Bronchial epithelial cell (primary cell): Measurements from ENCODE around the gene TMEM164. TPM values are rescaled to one million over a fixed set of nuclear protein-coding genes. Genes with fewer than 3 reads are reported as not detected.

Experiments
- DNase-seq: peaks from one replicate; pipeline ENCODE4 v3.0.0-alpha.2; 2010; ENCODE audit warnings: low read depth
- FAIRE-seq: peaks from 2 replicates; lab custom pipeline; 2011; peaks lifted over from hg19 to GRCh38; lab: Jason Lieb, UNC
- H3K27me3 ChIP-seq: 2 replicates; pipeline ENCODE4 v1.5.1; 2011; ENCODE audit warnings: low read length; ENCODE audit not compliant: control insufficient read depth, insufficient read depth
- H3K36me3 ChIP-seq: 2 replicates; pipeline ENCODE4 v1.5.1; 2011; ENCODE audit warnings: low read length; ENCODE audit not compliant: control insufficient read depth, insufficient read depth
- H3K4me3 ChIP-seq: 2 replicates; pipeline ENCODE4 v1.5.1; 2011; ENCODE audit warnings: mild to moderate bottlenecking, low read depth, low read length, control low read depth
- total RNA-seq: library from RNA; depleted of rRNA; stranded (reverse); fragments of >200 nt; gene quantifications from 2 replicates; pipeline ENCODE4 v1.2.1, GENCODE V29; 2014
- TF ChIP-seq, protein P1 (sequence below): IDR thresholded peaks from 2 replicates; pipeline ENCODE4 v1.5.1; 2011; ENCODE audit warnings: mild to moderate bottlenecking, moderate library complexity, low read length, control low read depth, inconsistent platforms; ENCODE audit not compliant: insufficient read depth, severe bottlenecking

Gene TMEM164
- total RNA-seq, 1 donor from 2014 or later, result 20.3 TPM

DNA sequence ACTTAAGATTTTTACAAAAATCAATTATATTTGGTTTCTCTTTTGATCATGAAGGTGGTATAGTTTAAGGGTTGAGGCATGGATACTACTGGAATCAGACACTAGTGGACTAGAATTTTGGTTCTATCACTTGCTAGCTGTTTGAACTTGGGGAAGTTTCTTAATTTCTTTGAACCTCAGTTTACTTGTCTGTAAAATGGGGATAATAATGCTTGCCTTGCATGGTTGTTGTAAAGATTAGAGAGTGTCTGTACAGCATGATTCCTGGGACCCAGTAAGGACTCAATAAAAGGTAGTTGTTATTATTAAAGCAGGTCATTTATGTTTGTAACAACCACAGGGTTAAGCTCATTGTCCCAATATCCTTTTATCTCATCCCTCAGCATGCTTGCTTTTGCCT, 36.0 kb downstream of the TMEM164 start:
- FAIRE-seq, result no peak
- no peak for DNase-seq
- H3K4me3 ChIP-seq, result no peak overlapping the region
- H3K27me3 ChIP-seq, result no peaks in the 10 kb centered on the region
- no peaks in the 10 kb centered on the region for H3K36me3 ChIP-seq
- TF ChIP-seq, protein P1, sequence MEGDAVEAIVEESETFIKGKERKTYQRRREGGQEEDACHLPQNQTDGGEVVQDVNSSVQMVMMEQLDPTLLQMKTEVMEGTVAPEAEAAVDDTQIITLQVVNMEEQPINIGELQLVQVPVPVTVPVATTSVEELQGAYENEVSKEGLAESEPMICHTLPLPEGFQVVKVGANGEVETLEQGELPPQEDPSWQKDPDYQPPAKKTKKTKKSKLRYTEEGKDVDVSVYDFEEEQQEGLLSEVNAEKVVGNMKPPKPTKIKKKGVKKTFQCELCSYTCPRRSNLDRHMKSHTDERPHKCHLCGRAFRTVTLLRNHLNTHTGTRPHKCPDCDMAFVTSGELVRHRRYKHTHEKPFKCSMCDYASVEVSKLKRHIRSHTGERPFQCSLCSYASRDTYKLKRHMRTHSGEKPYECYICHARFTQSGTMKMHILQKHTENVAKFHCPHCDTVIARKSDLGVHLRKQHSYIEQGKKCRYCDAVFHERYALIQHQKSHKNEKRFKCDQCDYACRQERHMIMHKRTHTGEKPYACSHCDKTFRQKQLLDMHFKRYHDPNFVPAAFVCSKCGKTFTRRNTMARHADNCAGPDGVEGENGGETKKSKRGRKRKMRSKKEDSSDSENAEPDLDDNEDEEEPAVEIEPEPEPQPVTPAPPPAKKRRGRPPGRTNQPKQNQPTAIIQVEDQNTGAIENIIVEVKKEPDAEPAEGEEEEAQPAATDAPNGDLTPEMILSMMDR, result no peak

DNA sequence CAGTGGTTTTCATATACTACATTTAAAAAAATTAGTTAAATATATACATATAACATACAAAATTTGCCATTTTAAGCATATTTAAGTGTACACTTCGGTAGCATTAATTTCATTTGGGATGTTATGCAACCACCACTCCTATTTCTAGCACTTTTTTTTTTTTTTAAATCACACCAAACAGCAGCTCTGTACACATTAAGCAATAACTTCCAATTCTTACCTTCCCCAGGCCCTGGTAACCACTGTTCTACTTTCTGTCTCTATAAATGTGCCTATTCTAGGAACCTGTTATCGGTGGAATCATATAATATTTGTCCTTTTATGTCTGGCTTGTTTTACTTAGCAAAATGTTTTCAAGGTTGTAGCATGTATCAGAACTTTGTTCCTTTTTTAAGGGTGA, 39.1 kb downstream of the TMEM164 start:
- DNase-seq (no peak), FAIRE-seq (no peak)
- TF ChIP-seq, protein P1, result no peak
- Histone ChIP-seq H3K36me3 (no peaks in the 10 kb centered on the region), H3K27me3 (no peaks in the 10 kb centered on the region), H3K4me3 (no peak overlapping the region)

DNA sequence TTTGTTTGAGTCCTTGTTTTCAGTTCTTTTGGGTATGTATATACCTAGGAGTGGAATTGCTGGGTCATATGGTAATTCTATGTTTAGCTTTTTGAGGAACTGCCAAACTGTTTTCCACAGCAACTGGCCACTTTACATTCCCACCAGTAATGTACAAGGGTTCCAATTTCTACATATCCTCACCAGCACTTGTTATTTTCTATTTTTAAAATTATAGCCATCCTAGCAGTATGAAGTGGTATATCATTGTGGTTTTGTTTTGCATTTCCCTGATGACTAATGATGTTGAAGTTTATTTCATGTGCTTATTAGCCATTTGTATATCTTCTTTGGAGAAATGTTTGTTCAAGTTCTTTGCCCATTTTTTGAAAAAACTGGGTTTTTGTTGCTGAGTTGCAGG, 39.6 kb downstream of the TMEM164 start:
- TF ChIP-seq, protein P1, result no peak
- DNase-seq (peak; percentile 40), FAIRE-seq (no peak)
- Histone ChIP-seq H3K27me3 (no peaks in the 10 kb centered on the region), H3K4me3 (no peak overlapping the region), H3K36me3 (no peaks in the 10 kb centered on the region)

DNA sequence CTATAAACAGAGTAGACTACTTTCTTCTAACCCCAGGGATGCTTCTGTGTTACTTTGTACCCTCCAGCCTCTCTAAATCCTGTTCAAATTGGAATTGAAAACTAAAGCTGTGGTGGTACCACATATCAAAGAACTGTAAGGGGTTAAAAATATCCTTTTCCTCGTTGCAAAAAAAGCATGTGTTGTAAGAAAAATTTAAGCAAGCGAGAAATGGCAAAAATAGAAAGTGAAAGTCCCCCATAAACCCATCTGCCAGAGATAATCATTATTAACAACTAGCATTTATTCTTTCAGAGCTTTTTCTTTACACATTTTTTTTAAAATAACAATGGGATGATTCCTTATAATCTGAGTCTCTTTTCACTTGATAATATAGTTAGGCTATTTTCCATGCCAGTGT, 40.6 kb downstream of the TMEM164 start:
- no peaks in the 10 kb centered on the region for H3K36me3 ChIP-seq
- TF ChIP-seq, protein P1, result no peak
- FAIRE-seq (no peak), DNase-seq (no peak)
- H3K27me3 ChIP-seq, result no peaks in the 10 kb centered on the region
- no peak overlapping the region for H3K4me3 ChIP-seq

DNA sequence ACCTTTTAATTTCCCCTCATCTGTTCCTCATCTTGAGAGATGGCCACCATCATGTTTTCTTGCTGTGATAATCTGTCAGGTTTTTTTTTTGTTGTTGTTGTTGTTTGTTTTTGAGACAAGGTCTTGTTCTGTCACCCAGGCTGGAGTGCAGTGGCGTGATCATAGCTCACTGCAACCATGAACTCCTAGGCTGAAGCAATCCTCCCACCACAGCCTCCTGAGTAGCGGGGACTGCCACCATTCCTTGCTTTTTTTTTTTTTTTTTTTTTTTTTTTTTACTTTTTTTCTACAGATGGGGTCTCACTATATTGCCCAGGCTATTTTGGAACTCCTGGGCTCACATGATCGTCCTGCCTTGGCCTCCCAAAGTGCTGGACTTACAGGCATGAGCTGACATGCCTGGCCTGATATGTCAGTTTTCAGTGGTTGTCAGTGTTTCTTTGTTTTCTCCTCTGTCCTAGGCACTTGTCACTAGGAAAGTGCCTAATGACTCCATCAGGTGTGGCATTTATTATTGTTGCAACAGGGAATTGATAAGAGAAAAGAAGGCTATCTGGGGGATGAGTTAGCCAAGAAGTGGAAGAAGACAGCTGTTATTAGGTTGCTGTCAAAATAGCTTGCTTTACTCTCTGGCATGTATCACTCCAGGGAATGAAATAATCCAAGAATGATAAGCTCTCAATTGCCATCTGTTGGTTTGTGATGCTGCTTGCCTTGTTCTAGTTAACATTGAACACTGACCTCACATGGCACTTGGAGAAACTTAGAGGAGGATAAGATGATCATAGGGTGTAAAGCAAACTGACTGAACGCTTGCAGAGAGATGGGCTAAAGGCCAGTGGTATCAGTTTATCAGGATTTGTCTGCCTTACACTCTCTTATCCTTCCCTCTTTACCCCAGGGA, 41.7 kb downstream of the TMEM164 start:
- Histone ChIP-seq H3K27me3 (no peaks in the 10 kb centered on the region), H3K36me3 (no peaks in the 10 kb centered on the region), H3K4me3 (no peak overlapping the region)
- TF ChIP-seq, protein P1, result no peak
- DNase-seq (no peak), FAIRE-seq (no peak)

DNA sequence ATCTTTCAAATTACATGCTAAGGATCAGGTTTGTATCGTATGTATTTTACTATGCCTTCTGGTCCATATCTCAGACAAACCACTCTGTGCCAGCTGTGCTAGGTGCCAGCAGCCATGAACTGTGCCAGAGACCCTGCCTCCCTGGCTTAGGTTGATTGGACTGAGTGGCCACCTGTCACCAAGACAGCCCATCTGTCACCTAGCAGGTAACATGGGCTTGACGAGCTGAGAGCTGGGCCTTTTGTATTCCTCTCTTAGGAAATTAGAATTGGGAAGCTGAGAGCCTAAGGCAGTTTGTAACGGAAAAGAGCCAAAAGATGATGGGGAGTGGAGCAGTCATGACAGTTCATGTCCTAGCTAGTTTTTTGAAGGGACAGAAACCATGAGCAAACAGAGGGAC, 42.5 kb downstream of the TMEM164 start:
- TF ChIP-seq, protein P1, result no peak
- FAIRE-seq, result no peak
- DNase-seq, result no peak
- no peak overlapping the region for H3K4me3 ChIP-seq
- no peaks in the 10 kb centered on the region for H3K36me3 ChIP-seq
- no peaks in the 10 kb centered on the region for H3K27me3 ChIP-seq
